KG1 (cell line): Measurements from ENCODE around the gene SMYD3.
"Not testable (repeated sequence)": the region's sequence is repeated elsewhere in the genome, so short reads cannot be mapped to it uniquely, and the experiment has no call there.

Experiments used
- DNase-seq: peaks from one replicate; lab custom pipeline; 2025; lab: John Stamatoyannopoulos, UW

The SMYD3 gene

DNA sequence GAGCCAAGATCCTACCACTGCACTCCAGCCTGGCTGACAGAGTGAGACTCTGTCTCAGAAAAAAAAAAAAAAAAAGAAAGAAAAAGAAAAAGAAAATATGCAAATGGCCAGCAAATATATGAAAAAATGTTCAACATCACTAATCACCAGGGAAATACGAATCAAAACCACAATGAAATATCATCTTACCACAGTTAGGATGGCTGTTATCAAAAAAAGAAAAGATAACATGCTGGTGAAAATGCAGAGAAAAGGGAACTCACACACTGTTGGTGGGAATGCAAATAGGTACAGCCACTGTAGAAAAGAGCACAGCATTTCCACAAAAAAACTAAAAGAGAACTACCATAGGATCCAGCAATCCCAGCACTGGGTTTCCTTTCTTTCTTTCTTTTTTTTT, 477.5 kb downstream of the SMYD3 start:
- no peak for DNase-seq

DNA sequence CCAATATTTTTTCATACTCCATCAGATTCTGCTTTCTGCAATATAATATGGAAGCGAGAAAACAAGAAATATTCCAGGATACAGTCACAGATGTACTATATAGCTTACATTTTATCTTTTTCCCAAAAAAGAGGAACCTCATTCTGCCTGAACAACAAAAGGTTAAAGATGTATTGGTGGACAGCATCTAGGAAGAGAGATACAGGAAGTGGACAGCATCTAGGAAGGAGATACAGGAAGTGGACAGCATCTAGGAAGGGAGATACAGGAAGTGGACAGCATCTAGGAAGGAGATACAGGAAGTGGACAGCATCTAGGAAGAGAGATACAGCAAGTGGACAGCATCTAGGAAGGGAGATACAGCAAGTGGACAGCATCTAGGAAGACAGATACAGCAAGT, 483.0 kb downstream of the SMYD3 start:
- not testable (repeated sequence) for DNase-seq

DNA sequence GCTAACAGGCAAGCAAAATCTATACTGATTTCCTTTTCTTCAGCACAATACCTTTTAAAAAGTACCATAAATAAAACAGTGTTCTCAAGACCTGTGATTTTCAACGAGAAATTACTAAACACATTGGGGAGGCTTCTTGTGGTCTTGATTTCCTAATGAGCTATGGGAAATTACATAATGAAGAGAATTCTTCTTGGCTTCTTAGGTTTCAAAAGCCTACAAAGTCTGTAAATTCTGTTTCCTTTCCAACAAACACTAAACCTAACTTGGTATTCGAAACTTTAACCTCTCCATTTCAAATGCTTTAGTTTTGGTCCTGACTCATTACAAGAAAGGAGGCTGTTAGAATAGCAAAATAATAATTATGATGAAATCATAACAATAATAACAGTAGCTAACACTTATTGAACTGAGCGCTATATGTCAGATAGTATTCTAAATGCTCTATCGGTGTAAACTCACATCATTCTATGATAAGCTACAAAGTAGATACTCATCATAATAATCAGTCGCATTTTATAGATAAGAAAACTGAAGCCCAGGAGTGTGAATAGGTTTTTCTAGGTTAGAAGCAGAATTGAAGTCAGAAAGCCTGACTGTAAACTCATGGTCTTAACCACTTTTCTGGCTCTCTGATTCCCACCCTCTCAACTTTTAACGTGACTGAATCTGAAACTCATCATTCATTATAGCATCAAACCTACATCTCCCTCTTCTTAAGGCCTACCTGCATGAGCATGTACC, 486.7 kb downstream of the SMYD3 start:
- DNase-seq = no peak

DNA sequence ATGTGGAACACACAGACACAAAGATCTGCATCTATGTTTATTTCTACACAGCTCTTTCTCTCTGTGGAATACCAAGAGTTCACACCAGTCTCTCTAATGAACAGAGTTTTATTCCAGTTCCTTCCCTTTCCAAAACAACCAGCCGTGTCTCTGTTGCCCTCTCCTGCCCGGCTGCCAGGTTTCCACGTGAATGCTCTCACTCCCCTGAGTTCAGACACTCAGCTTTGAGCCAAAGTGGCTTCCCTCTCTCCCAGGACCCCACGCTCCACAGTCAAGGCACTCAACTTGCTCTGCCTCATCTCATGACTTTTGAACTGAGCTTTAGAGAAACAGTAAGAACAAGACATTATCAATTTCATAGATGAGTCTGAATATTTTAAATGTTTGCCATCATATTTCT, 488.9 kb downstream of the SMYD3 start:
- no peak for DNase-seq

DNA sequence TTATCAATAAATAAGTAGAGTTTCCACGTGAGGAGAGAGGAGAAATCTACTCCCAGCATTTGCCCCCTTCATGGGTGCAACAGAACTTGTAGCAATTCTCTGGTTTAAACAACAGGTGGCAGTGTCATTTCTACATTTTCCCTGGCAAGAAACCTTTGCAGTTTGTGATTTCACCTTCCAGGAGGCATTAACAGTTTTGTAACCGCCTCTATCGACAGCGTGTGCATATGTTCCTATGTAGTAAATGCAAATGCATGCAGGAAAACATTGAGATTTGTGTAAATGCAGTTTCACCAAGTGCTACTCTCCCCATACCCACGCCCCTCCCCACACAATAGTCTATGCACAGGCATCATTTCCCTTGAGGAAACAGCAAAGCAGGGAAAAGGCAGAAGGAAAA, 494.7 kb downstream of the SMYD3 start:
- DNase-seq = no peak

DNA sequence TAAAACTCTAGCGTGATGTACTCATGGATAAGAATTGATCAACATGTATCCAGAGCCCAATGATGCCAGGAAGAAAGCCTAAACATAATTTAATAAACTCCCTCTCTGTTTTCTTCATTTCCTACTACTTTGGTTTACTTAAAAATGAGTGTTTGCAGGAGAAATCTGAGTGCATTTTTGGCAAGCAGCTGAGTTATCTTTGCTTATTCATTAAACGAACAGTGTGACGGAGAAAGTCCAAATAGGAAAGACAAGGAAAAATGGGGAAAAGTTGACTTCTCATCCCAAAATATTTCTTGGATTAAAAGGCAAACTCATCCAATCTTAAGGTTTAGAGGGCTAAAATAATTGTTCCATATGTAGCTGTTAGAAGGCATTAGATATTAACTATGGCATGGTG, 496.7 kb downstream of the SMYD3 start:
- DNase-seq = no peak

DNA sequence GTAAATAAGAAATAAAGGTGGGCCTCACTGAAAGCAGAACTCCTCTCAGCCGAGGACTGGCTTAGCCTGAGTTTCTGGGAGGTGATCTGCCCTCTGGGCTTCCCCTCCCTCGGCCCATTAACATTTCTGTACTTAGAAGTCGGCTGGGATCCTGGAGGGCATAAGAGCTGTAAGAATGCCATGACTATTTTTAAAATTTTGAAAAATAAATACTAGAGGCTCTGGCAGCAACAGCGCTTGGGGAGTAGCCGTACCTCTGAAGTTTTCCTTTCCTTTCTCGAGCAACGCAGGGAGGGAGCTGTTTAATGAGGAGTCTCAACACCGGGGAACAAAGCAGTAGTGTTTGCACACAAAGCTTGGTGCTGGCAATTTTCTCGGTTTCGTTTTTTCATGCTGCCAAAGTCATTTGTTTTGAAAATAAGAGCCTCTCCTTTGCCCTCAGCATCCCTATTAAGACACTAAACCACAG, 498.7 kb downstream of the SMYD3 start:
- no peak for DNase-seq

DNA sequence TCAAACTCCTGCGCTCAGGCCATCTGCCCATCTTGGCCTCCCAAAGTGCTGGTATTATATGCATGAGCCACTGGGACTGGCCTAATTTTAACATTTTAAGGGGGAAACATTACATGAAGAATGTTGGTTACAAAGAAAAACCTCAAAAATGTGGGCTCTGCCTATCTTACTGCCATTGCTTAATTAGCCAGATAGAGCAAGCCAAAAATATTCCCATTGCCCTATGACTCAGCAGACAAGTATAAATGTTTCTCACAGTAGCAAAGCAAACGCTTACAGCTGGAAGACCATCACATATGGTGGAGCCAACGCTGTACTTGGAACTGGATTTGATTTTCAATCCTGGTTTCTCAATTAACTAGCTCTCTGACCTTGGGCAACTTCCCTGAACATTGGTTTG, 502.0 kb downstream of the SMYD3 start:
- DNase-seq = no peak

DNA sequence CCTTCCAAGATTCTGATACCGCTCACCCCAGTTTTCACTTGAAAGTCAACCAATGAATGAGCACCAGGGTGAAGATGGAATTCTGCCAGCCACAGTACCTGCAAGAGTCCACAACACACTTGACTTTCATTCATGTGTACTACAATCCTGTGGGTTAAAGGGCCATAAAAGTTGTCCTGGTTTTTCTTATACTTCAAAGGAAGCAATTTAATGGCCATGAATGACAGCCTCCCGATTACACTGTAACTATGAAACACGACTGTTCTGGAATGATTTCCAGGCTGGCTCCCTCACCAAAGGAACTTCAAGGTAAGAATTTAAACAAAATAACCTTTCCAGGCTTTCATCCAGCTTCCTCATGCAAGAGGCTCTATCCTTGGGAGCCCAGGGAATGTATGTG, 502.8 kb downstream of the SMYD3 start:
- no peak for DNase-seq

DNA sequence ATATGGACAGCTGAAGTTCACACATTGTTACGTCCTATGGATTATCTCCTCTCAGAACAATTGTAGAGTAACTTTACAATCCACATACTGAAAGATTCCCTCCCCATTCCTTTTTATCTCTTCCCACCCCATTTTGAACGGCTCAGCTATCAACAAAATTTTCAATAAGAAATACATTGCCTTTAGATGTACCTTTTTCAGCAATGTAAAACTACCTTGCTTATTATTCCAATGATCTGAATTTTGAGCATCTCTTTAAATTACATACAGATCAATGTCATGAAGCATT, 503.7 kb downstream of the SMYD3 start:
- no peak for DNase-seq

DNA sequence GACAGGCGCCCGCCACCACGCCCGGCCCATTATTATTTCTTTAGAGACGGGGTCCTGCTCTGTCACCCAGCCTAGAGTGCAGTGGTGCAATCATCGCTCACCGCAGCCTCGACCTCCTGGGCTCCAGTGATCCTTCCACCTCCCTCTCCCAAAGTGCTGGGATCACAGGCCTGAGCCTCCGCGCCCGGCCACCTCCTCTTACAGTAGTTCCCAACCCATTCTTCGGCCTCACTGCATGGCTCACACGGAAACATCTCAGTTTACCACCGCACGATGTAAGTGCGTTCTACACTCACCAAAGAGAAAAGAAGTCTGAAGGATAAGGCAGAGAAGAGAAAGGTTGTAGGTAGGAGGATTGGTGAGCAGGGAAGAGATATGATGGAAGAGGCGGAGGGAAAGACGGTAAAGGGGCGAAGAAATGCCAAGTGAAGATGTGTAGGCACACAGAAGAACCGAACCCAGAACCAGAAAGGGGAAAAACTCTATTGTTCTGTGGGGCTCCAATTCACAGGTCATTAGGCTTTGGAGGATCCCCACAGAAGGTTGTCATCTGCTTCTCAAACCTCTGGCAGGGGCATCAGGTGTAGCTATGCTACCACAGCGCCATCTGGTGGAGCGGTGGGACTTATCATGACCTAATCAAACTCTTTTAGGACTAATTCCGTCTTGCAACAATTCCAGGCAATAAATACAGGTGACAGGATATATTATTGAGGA, 504.2 kb downstream of the SMYD3 start:
- peak; percentile 71 for DNase-seq

DNA sequence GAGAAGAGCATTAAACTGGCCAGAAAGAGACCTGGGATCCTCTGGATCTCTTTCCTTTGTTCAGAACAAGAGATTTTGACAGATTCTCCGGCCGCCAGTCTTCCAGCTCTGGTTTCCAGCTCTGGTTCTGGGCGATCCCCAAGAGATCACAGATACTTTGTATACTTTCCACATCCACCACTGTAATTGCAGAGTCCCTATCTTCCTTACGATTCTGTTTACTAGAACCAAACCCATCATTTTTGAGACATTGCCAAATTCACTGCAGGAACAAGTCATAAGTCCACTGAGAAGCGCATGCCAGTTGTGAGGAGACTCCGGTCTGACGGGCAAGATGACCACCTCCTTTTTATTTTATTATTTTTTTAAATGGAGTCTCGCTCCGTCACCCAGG, 505.2 kb downstream of the SMYD3 start:
- no peak for DNase-seq

DNA sequence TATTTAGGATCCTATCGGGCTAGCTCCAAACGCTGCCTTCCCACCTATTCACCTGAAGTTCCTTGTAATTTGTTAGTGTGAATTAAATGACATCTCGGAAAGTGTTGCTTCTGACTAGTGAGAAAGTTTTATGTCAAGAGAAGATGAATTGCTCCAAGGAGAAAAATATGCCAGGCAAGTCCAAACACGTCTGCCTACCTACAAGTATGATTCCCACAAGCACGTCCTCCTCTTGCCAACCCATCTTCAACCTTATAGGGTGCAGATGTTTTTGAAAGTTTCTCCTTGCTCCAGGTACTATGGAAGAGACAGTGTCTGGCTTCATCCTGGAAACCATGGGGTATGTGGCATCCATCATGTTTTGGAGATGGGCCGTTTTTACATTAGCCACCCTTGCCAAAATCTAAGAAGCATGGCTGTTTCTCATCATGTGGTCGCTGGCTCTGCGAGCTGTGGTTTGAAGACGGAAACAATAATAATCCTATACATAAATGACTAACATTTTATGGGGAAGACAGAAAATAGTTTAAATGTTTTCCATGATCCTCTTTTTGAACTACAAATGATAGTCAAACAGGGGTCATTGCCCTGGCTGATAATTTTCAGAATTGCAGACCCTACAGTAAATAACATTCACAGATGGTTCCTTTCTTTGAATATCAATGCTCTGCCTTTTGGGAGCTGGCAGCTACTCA, 505.8 kb downstream of the SMYD3 start:
- no peak for DNase-seq

DNA sequence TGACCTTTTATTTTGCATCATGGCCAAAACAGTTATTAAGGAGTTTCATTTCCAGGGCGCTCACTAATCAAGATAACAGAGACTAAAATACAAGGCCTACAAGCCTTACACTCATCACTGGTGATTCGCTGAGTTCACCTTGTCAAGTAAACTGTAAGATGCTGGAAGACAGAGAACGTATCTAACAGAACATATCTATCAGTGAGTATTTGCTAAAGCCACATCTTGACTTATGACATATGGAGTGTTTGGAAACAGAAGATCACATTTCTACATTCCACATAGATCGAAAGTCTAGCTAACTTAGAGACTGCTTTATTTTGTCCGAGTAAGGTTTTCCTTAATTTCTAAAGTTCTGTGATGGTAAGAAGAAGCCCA, 506.5 kb downstream of the SMYD3 start:
- DNase-seq = no peak

DNA sequence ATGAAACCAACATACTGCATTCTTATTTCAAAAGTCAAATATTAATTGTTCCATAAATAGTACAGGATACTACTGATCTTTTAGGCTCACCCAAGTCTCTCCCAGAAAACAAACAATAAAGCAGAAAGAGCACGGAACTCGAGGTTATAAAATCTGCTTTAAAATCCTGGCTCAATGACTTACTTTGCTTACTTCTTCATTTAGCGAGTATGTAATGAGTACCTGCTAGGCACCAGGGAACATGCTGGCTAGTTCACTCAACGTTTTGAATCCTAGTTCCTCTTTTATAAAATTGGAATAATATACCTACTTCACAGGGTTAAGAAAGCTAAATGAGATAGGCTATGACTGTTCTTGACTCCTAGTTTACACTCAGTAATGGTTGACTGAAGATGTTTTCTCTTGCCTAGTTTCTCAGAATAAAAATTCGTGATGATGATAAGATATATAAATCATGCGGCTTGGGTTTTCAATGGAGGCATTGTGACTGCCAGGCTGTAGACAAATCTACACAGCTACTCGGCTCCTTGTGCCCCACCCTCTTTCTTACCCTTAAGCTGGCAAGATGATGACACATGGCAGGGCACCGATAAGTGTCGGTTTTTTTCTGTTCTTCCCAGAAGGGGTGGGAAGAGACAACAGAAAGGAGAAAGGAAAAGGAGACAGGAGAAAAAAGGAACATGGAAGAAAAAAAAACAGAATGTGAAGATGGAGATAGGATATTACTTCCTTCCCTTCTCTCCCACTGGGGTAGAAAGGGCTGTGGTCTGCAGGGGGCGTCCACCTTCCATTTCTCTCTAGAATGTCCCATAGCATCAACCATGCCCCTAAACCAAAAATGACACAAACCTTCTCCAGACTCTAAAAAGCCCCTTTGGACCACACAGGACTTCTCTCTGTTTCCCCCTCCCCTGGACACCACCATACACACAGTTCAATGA, 507.1 kb downstream of the SMYD3 start:
- DNase-seq = no peak

DNA sequence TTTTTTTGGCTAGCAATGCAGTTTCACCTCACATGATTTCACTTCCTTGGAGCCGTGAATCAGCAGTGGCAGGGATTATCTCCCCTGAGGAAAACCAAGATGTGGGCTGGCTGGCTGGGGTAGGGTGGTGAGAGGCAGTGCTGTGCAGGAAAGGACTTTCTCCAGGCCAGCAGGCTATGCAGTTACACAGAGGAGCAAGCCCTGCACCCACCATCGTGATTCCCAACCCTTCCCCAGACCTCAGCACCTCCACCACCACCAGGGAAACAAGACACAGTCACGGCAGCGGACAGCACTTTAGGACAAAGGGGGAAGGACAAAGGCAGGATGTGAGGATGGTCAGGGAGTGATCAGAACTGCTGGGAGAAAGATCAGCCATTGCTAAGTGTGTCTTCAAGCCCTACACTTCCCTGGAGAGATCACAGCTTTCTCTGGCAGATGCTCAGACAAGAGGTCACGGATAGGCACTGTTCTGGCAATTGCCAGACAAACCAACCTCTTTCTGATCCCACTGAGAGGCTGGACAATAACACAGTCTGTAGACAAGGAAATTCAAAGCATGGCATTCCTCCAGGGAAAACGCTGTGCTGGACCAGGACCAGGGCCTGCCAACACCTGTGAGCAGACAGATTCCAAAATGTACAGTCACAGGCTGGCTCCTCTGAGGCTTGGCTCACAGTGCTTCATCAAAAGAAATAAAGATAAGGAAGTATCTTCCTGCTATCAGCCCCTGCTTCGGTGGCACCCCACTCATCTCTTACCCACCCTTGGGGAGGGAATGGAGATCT, 509.4 kb downstream of the SMYD3 start:
- DNase-seq = no peak

DNA sequence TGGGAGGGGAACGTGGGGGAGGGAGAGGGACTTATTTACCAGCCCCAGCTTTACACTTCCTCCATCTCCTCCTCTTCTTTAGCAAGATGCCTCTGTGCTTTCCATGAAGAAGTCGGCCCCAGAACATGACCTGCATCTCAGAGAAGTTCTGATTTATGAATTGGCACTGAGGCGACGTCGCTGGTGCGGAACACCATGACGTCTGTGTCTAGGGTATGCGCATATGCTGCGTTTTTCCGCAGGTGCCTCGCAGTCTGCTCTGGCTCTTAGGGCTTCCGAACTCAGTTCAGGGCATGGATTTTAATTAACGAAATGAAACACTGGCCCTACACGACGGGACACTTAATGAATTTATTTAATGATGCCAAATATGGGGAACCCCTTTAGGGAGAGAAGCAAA, 510.3 kb downstream of the SMYD3 start:
- DNase-seq = no peak

DNA sequence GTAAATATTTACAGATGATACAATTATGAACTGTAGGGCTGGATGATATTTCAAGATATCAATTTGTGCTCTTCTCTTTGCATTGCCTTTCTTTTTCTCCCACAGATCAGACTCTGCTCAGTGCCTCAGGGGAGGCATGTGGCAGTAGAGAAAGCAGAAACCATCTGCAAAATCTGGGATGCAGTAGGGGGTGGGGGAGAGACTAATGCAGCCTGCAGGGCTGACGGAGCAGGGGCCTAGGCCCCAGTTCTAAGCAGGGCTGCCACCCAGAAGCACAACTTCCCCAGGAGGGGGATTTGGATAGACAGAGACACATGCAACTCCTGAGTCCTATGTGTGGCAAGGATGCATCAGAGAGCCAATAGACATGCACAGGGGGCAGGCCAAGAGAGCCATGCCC, 511.6 kb downstream of the SMYD3 start:
- DNase-seq = no peak

DNA sequence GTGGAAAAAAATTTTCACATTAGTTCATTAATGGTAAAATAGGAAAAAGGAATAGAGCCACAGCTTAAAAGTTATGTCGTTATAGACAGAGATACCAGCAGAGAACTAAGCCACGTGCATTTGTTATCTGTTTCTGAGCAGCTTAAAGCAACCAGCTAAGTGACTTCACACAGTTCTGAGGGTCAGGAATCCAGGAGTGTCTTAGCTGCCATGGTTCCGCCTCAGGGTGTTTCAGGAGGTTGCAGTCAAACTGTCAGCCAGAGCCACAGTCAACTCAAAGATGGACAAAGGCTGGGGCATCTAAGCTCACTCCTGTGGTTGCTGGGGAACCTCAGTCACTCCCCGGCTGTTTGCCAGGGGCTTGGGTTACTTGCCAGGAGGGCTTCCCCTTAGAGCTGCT, 515.8 kb downstream of the SMYD3 start:
- DNase-seq = no peak

DNA sequence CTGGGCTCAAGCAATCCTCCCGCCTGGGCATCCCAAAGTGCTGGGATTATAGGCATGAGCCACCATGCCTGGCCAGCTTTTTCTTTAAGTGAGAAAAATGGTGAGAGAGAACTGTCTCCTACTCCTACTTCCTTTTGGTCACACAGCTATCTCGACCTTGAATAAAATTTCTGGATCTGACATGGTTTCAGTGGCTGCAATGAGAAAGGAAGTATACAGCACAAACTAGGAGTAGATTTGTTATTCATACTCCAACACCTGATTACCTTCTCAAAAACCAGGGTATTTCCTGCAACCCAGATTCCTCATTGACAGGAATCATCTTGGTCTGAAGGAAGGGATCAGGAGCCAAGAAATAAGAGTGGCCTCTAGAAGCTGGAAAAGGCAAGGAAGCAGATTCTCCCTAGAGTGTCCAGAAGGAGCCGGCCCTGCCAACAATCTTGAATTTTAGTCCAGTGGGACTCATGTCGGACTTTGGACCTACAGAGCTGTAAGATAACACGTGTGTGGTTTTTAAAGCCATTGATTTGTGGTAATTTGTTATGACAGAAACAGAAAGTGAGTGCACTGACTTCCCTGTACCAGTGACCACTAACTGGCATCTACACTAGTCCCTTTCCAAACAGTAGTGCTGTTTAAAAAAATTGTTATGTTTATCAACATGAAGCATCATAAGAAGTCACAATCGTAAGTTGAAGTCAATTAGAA, 516.6 kb downstream of the SMYD3 start:
- DNase-seq = no peak
